Astrocyte (in vitro differentiated cells and primary cell): ENCODE data around the gene TPX2.

Experiments used
- CTCF ChIP-seq: IDR thresholded peaks from 2 replicates; pipeline ENCODE4 v1.5.1; 2011; ENCODE audit warnings: low read depth, mild to moderate bottlenecking, inconsistent platforms, low read length, moderate library complexity; ENCODE audit not compliant: insufficient read depth
- EZH2 ChIP-seq: IDR thresholded peaks from 2 replicates; pipeline ENCODE4 v1.6.1; 2012; ENCODE audit warnings: mild to moderate bottlenecking, low read length, inconsistent platforms; ENCODE audit not compliant: insufficient read depth

- no peak for TF ChIP-seq CTCF
- TF ChIP-seq EZH2: no peak
Observed at GRCh38 chr20:31827059-31827458, 88.0 kb downstream of the TPX2 start.
